Ishikawa (cell line): ENCODE data around the gene PRELID1.

Experiments used
- EP300 ChIP-seq: IDR thresholded peaks from 2 replicates; pipeline ENCODE4 v1.6.1; 2012; ENCODE audit warnings: borderline replicate concordance
- NFIC ChIP-seq: IDR thresholded peaks from 2 replicates; pipeline ENCODE4 v1.6.1; 2012
- RAD21 ChIP-seq: IDR thresholded peaks from 2 replicates; pipeline ENCODE4 v1.6.1; 2012; ENCODE audit warnings: low read depth
- REST ChIP-seq: IDR thresholded peaks from 2 replicates; pipeline ENCODE4 v1.6.1; 2012; ENCODE audit warnings: low read depth, mild to moderate bottlenecking
- TAF1 ChIP-seq: IDR thresholded peaks from 2 replicates; pipeline ENCODE4 v1.6.1; 2012; ENCODE audit warnings: low read depth, mild to moderate bottlenecking
- YY1 ChIP-seq: IDR thresholded peaks from 2 replicates; pipeline ENCODE4 v1.6.1; 2012; ENCODE audit warnings: low read depth
- TF ChIP-seq, protein P1 (sequence below): IDR thresholded peaks from 2 replicates; pipeline ENCODE4 v1.6.1; 2012

GRCh38 chr5:177265395-177265794, 38.2 kb upstream of the PRELID1 start:
- TF ChIP-seq NFIC (no peak), RAD21 (no peak), YY1 (no peak), EP300 (no peak), TAF1 (no peak), REST (no peak)
- TF ChIP-seq, protein P1, sequence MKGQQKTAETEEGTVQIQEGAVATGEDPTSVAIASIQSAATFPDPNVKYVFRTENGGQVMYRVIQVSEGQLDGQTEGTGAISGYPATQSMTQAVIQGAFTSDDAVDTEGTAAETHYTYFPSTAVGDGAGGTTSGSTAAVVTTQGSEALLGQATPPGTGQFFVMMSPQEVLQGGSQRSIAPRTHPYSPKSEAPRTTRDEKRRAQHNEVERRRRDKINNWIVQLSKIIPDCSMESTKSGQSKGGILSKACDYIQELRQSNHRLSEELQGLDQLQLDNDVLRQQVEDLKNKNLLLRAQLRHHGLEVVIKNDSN = no peak
